ENCODE data around the gene RAB26.

Gene RAB26

GRCh38 chr16:2178321-2179106 lies 30.1 kb downstream of the RAB26 start:
- no peak for DNase-seq (ENCODE audit: low read depth in 2 of 2, low spot score in 1 of 2)

GRCh38 chr16:2179107-2179501 lies 30.7 kb downstream of the RAB26 start:
- DNase-seq (ENCODE audit: low read depth in 2 of 2, low spot score in 1 of 2): no peak

DNA sequence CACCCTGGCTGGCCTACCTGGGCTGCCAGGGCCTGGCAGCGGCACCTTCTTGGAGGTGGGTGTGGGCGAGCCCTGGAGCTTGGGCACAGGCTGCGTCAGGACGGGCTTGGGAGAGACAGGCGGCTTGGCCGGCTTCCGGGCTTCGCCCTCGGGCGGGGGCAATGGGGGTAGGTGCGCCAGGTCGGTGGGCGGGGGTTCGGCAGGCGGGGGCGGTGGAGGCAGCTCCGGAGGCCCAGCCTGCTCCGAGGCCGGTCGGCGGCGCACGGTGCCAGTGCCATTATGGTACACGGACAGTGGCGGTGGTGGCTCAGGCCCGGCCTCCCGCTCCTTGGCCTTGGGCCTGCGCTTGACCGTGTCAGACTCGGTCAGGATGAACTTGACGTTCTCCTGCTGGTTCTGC lies 31.2 kb downstream of the RAB26 start:
- no peak for DNase-seq (ENCODE audit: low read depth in 2 of 2, low spot score in 1 of 2)

- no peak for DNase-seq (ENCODE audit: low read depth in 2 of 2, low spot score in 1 of 2)
Measured at GRCh38 chr16:2180461-2180860, 32.0 kb downstream of the RAB26 start.

DNA sequence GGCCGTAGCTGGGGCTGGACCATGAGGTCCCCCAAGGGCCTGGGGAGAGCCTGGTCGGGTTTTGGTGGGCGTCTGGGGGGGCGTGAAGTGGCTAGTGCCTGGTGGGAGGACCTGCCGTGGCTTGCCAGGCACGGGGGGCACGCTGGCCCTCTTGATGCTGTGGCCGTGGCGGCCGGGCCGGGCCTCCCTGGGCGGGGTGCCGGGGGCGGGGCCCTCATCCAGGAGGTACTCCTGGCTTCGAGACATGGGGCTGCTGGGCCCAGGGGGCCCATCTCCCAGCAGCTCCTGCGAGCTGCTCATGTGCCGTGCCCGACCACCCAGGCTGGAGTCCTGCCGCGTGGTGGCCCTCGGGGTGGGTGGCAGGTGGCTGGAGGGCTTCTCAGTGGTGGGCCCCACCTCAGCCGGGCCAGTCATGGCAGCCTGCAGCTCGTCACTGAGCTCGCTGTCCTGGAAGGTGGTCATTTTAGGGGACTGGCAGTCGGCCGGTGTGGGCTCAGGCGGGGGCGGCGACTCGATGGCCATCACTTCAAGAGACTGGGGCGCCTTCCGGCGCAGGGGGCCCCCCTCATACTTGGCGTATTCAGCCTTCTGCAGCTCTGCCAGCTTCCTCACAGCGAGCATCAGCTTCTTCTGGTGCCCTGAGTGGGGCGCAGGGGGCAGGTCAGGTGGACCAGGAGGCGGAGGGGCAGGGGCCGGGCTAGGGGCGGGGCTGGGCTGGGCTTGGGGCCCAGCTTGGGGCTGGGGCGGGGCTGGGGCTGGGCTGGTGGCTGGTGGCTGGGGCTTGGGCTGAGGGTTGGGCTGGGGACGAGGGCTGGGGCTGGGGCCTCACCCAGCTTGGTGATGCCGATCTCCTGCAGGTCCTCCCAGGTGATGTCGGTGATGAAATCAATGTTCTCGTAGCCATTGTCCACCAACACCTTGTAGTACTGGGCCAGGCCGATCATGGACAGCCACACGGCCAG lies 32.8 kb downstream of the RAB26 start:
- DNase-seq (ENCODE audit: low read depth in 2 of 2, low spot score in 1 of 2): no peak

- DNase-seq (ENCODE audit: low read depth in 2 of 2, low spot score in 1 of 2): no peak
Measured at GRCh38 chr16:2181952-2182351, 33.5 kb downstream of the RAB26 start.

GRCh38 chr16:2183671-2184070 lies 35.2 kb downstream of the RAB26 start:
- DNase-seq (ENCODE audit: low read depth in 2 of 2, low spot score in 1 of 2): no peak

DNA sequence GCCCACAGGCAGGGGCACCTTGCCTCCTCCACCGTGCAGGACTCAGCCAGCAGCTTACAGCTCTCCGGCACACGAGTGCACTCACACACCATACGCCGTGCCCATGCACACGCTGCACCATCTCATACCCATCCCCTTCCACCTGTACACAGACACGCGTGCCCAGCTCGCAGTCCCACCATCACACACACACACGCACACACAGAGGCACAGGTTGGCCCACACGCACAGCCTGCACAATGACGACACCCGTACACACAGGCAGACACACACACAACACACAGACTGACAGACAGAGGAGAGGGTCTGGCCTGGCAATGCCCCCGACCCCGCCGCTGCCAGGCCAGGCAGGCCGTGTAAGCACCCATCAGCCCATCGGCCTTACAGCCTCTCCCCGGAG lies 35.9 kb downstream of the RAB26 start:
- no peak for DNase-seq (ENCODE audit: low read depth in 2 of 2, low spot score in 1 of 2)

DNA sequence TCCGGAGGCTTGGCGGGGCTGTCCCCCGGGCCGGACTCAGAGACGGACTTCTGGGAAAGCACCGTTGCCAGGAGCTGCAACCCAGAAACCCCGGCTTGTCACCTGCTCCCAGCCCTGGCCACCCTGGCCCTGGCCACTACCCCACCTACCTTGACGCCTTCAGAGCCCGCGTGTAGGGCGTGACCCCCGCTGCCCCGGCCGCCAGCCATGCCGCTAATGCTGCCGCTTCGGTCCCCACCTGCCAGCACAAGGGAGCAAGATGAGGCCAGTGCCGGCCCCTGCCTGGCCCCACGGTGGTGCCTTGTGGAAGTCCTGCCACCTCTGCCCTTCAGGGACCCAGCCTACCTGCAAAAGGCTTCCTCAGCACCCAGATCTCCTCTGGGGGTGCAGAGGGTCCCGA lies 36.5 kb downstream of the RAB26 start:
- DNase-seq (ENCODE audit: low read depth in 2 of 2, low spot score in 1 of 2): no peak

DNA sequence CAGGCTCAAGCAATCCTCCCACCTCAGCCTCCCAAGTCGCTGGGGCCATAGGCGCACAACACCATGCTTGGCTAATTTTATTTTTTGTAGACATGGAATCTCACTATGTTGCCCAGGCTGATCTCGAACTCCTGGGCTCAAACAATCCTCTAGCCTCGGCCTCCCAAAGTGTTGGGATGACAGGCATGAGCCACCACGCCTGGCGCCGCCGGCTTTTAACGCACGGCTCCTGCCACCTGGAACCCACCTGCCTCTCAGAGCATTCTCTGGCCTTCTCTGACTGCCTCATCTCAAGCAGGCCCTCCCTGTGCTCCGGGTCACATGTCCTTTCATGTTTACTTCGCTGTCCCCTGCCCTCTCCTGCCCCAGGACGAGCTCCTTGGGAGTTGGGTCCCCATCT lies 37.6 kb downstream of the RAB26 start:
- no peak for DNase-seq (ENCODE audit: low read depth in 2 of 2, low spot score in 1 of 2)

DNA sequence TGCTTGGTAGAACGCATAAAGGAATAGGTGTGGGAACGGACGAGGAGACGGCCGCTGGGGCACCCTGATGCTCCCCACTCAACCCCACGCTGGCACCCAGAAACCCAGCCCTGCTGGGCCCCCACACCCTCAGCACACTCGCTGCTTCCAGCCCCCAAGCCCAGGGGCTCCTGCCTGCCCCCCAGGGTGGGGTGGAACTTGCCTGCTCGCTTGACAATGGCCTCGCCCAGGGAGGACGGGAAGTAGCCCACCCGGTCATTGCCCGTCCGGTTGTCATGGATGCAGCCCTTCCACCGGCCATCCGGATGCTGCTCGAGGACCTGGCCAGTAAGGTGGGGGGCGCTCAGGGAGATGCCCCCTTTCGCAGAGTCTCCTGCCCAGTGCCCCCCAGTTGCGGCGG lies 38.1 kb downstream of the RAB26 start:
- no peak for DNase-seq (ENCODE audit: low read depth in 2 of 2, low spot score in 1 of 2)

DNA sequence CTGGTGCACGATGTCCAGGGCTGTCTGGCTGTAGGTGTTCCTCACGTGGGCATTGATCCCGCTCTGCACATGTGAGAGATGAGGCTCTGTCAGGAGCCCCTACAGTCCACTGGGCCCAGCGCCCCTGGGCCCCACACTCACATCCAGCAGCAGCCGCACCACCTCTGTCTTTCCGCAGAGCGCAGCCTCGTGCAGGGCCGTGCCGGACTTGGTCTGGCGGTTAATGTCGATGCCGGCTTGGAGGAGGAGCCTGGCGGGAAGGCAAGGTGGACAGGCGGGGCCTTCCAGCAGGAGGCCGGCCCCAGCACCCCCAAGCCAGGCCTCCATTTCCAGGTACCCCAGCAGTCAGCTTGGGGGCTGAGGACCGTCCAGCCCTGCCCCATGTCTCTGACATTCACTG lies 38.8 kb downstream of the RAB26 start:
- no peak for DNase-seq (ENCODE audit: low read depth in 2 of 2, low spot score in 1 of 2)

- DNase-seq (ENCODE audit: low read depth in 2 of 2, low spot score in 1 of 2): no peak
Measured at GRCh38 chr16:2188395-2188794, 40.0 kb downstream of the RAB26 start.

DNA sequence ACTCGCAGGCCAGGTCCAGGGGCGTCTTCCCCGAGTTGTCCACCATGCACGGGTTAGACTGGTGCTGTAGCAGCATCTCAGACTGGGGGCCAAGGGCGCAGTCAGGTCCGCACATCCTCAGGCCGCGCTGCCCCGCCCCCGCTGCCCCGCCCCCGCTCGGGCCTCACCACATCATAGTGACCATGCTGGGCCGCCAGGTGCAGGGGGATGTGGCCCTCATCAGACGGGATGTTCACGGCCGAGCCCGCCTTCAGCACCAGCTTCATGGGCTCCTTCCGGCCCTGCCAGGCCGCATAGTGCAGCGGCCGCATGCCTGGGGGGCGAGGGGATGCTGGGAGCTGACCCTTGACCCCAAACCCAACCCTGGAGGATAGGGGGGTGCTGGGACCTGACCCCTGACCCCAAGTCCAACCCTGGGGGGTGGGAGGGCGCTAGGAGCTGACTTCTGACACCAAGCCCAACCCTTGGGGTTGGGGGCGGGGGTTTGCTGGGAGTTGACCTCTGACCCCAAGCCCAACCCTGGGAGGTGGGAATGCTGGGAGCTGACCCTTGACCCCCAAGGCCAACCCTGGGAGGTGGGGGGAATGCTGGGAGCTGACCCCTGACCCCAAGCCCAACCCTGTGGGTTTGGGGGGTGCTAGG lies 40.9 kb downstream of the RAB26 start:
- no peak for DNase-seq (ENCODE audit: low read depth in 2 of 2, low spot score in 1 of 2)

- DNase-seq (ENCODE audit: low read depth in 2 of 2, low spot score in 1 of 2): no peak
Measured at GRCh38 chr16:2190002-2190658, 41.7 kb downstream of the RAB26 start.

- DNase-seq (ENCODE audit: low read depth in 2 of 2, low spot score in 1 of 2): no peak
Measured at GRCh38 chr16:2190659-2191445, 42.4 kb downstream of the RAB26 start.

DNA sequence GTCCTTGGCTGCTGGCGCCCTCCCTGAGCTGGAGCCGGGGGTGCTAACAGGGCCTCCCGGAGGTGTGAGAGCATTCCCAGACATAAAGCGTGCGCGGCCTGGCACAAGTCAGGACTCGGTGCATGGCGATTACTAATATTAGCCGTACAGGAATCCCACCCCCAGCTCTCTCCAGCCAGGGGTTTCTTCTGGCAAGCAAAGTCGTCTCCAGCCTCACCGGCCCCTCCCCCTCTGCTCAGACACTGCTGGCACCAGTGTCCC lies 43.0 kb downstream of the RAB26 start:
- no peak for DNase-seq (ENCODE audit: low read depth in 2 of 2, low spot score in 1 of 2)

DNA sequence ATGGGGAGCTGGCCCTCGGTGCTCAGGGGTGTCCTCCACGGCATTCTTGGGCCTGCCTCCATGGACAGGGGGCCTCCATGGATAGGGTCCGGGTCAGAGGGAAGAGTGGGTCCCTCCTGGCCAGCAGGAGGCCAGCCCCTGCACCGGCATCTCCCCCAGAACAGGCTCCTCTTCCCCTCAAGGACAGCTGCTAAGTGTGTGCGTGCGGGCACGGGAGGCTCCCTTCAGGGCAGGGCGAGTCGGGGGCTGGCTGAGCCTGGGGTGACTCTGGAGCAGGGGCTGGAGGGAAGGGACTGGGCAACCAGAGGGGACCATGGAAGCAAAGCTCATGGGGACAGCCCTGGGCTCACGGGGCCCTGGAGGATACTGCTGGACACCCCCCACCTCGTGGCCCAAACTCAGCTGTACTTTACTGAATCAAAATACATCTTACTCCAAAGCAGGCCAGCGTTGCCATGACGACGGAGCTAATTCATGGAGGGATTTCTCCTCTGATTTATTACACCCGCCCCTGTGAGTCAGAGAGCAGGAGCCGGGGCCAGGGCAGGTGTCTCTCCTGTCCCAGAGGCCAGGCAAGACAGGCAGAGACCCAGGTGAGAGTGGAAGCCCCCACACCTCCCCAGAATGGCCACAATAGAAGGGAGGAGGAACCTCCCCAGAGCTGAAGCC lies 45.9 kb downstream of the RAB26 start:
- no peak for DNase-seq (ENCODE audit: low read depth in 2 of 2, low spot score in 1 of 2)

DNA sequence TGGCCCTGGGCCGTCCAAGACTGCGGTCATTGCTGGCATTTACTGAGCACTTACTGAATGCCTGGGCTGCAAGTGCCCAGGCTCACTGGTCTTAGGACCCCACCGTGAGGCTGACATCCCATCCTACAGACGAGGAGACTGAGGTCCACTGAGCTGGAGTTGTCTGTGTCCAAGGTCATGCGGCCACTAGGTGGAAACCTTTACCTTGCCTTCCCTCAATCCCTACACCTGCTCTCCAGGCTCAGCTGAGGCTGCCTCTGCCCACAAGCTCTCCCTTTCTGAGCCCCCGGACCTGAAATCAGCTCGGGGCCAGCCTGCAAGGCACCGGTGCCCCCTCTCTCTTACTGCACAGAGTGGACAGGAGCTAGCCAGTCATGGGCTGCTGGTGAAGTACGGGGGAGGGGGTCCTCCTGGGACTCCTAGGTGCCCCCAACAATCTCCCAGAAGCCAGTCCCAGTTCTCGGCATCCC lies 46.5 kb downstream of the RAB26 start:
- peak in 1 of 2 donors; percentile 20 for DNase-seq (ENCODE audit: low read depth in 2 of 2, low spot score in 1 of 2)
